Daoy (cell line): ENCODE results near the gene KLC1. TPM values are rescaled to one million over a fixed set of nuclear protein-coding genes. Genes with fewer than 3 reads are reported as not detected.

Source experiments
- DNase-seq: peaks from one replicate; pipeline ENCODE4 v3.0.0-alpha.2; 2015; ENCODE audit warnings: low read depth
- total RNA-seq: library from RNA; depleted of rRNA; stranded (reverse); fragments of >200 nt; shearing (Covaris generic); gene quantifications from 2 replicates; pipeline ENCODE4 v1.2.3, GENCODE V29; 2014

Gene KLC1
- total RNA-seq, 1 experiment from 2014 or later, result 178 TPM

DNA sequence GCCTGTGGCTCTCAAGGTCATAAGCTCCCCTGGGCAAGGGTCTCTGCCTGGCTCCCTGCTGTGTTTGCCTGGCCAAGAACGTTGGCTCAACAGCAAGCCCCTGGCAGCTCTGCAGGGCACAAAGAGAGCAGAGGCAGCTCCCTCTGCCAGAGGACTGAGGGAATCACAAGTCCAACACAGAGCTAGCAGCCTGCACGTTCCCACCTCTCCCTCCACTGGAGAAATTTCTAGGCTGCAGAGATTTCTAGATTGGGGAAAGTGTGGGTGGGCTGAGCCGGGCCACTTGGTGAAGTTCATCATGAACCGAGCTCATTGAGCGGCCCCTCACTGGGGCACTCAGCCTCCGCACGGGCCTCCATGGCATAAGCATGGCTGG lies 106.4 kb downstream of the KLC1 start:
- DNase-seq, result no peak

DNA sequence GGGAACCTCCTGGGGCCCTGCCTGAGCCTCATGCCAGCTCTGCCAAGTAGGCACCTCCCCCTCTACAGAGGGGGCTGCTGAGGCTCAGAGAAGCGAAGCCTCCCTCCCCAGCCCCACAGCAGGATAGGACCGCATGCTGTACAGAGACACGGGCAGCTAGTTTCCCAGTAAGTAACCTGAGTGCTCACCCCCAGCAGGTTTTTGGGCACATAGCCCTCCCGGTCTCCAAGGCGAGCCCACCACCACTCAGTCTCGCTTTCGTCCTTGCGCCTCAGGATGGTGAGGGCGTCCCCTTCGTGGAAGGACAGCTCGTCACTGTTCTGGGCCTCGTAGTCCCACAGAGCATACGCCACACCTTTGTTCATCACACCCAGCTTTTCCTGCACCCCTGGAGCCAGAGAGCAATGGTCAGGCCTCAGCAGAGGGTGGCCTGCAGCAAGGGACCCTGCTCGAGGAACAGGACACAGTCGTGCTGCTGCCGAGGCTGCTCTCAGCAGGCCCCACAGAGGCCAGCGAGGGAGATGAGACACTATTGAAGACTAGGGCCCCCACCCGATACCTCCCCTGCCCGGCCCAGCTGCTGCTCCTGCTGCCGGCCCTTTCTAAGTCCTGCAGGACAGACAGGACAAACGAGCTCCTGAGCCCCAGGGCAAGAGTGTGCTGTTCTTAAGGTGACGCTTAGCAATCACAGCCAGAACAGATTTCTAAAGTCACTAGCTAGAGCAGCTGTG lies 107.0 kb downstream of the KLC1 start:
- no peak for DNase-seq

DNA sequence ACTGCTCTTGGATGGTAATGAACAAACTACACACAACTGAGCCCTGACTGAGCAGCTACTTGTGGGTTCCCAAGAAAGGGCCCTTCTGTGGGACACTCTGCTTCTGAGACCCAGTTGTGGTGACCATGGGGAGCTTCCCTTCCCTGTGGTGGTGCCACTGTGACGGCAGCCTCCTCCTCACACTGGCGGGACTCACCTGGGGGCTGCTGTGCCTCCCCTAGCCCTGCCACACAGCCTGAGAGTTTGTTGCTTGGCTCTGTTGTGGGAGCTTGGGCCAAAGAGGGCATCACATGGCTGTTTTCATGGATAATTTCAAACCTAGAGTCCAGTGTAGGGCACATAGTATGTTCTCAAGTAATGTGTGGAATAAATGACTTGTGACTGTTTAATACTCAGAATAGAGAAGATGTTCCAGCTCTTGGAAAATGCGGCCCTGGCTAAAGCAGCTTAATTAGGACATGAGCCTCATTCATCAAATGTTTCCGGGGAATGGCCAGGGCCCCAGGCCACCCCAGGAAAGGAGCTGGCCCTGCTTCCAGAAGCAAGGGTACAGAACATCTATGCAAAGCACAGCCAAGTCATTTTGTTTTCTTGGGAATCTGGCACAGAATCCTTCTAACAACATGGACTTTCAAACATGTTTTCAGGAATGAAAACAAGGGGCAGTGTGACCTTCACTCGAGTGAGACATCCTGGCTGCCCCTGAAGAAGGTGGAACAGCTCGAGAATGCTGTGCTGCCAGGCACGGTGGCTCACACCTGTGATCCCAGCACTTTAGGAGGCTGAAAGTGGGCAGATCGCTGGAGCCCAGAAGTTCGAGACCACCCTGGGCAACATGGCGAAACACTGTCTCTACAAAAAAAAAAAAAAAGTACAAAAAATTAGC lies 107.8 kb downstream of the KLC1 start:
- DNase-seq, result no peak

DNA sequence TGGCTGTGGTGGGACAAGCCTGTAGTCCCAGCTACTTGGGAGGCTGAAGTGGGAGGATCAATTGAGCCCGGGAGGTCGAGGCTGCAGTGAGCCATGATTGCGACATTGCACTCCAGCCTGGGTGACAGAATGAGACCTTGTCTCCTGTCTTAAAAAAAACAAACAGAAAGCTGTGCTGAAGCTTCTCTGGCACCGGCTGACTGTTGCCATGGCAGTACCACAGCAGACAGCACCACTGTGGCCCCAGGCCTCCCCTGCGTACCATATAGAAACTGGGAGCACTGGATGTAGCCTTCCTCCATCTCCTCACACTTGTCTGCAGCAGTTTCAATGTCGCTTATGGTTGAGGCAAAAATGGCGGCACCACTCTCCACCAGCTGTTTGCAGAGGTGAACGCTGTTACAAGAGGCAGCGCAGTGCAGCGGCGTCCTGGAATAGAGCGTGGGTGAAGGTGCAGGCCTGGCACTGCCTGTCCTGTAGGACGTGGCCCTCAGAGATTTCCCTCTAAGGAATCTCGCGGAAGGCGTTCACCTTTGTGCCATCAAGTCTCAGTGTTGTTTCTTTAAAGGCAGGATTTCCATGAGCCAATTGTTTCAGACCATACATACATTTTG lies 108.5 kb downstream of the KLC1 start:
- DNase-seq, result no peak

GRCh38 chr14:103738166-103738565 lies 109.2 kb downstream of the KLC1 start:
- no peak for DNase-seq

- DNase-seq, result no peak
Measured at GRCh38 chr14:103738701-103739451, 109.9 kb downstream of the KLC1 start.

DNA sequence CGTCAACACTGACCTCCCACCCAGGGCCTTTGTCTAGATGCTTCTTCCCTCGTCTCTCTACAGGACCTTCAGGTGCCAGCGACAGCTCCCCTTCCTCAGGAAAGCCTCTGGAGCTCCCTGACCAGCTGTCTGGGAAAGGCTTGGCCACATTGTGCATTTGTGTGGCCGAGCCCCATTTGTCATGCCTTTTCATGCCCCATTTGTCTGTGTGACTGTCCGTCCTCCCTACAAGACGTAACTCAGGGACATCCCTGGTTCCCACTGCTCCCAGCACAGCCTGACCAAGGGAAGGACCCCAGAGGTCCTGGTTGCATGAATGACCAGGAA lies 110.4 kb downstream of the KLC1 start:
- no peak for DNase-seq

DNA sequence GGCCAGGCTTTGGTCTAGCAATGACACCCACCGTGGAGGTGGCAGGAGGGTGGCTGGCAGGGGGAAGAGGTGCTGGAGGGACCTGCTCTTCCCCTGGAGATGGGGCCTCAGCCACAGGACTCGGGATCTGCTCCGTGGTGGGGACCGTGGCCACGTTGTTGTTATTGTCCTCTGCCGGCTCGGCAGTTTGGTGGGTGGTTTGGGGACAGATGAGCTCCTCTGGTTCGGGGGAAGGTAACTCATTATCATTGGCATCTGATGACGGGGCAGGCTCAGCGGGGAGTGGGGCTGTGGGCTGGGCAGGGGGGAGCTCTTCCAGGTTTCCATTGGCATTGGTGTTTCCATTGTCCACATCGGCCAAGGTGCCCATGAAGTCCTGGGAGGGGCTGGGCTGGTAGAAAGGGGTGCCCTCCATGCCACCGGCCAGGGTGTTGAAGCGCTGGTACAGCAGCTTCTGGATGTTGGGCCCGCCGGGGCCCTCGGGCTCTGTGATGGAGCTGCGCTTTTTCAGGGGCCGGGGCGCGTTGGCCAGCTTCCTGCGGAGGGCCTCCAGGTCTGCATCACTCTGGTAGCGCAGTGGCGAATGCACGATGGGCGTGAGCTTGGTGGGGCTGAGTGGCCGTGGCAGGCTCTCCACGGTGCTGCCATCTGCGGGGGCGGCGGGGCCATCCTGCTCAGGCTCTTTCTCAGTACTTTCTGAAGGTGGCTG lies 110.9 kb downstream of the KLC1 start:
- DNase-seq, result no peak

DNA sequence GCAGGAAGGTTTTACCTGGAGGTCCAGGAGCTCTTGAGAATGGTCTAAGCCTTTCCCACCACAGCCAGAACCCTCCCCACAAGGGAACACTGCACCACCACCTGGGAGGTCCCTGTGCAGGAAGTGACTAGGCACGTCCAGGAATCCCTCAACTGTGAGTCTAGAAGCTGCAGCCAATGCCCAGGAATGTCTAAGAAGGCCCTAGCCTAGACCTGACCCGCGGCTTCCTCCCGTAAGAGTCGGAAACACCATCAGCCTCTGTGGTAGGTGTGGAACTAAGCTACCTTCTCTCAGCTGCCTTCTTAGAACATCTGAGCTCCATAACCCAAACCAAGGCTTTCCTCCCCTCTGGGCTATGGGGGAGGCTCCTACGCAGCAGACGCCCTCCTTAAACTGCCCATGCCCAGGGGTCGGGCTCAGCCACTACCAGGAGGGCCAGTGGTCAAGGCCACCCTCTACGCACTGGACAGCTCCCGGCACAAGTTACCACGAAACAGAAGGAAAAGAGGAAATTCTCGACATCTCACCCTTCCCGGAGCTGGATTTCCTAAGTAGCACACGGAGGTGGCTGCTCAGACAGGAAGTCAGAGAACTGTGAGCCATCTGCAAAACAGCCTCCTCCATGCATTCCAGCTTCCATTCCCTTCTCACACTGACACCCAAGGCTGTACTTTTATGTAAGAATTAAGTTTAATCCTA lies 112.1 kb downstream of the KLC1 start:
- peak; percentile 58 for DNase-seq

DNA sequence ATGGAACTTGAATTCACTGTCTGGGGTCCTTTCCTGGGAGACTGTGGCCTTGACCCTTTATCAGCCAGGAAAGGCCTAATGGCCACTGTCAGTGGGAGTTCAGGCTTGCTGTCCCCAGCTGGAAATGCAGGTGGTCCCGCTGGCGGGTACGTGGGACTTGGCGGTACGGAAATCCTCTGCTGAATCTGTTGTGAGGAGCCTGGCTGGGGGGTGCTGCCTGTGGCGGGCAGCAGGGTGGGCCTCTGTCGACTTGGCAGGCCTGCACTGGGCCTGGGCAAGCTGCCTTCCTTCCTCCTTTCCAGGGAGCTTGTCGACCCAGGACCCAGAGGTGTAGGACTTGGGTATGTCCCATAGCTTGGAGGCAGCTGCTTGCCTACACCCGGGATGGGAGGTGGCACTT lies 112.9 kb downstream of the KLC1 start:
- DNase-seq, result no peak

- DNase-seq, result no peak
Measured at GRCh38 chr14:103742499-103743255, 113.7 kb downstream of the KLC1 start.

DNA sequence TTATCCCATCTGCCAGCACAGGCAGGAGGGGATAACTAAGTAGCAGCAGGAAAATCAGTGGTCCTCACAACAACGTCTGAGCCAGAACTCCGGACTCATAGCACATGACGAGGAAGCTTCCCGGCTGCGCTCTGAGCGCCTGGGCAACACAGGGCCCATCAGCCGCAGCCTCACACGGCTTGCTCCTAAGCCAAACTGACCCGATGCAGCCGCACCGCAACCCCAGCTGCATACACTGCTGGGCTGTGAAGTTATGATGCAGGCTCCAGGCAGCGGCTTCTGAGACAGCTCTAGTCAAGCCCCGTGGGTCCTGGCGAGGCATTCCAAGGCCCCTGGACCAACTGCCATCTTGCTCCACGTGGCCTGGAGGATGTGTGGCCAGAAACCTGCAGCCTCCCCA lies 114.7 kb downstream of the KLC1 start:
- DNase-seq, result no peak

DNA sequence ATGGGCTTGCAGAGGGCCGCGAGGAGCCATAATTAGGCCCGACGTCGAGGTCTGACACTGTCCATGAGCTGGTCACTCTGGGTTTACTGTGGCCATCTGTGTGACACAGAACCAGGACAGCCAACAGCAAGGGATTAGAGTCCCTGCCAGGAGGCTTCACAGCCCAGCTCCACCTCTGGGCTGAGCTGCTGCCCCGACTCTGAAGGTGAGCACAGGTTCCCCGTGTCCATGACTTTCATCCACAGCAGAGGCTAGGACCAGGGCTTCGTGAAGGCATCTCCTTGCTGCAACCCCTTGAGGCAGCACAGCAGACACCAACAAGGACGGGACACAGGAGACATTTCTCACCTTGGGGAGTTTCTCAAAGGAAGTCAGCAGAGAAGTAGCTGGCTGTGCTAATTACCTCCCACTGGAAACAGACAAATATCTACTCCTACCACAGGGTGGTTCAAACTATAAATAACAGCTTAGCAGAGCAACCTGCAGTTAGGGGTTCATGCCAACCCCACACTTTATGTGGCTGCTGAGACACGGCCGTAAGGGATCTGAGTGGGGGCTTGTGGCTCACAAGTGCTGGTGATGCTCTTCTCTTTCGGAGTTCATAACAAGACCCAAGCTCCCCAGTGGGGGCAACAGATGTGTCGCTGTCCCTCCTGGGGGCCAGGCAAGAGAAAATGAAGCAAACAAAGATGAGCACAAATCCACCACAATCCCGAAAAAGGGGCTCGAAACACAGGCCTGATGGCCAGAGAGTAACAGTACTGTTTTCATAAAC lies 115.8 kb downstream of the KLC1 start:
- DNase-seq, result no peak

GRCh38 chr14:103745424-103745823 lies 116.4 kb downstream of the KLC1 start:
- no peak for DNase-seq

- DNase-seq, result peak; percentile 78
Measured at GRCh38 chr14:103746701-103747100, 117.7 kb downstream of the KLC1 start.

- DNase-seq, result no peak
Measured at GRCh38 chr14:103748534-103748857, 119.5 kb downstream of the KLC1 start.

GRCh38 chr14:103749452-103749851 lies 120.4 kb downstream of the KLC1 start:
- no peak for DNase-seq

GRCh38 chr14:103749860-103750259 lies 120.8 kb downstream of the KLC1 start:
- no peak for DNase-seq
